Right lobe of liver (tissue), 6 donors: Measurements from ENCODE around the gene FKBP5. TPM values are rescaled to one million over a fixed set of nuclear protein-coding genes. Genes with fewer than 3 reads are reported as not detected.

Source experiments
- ATAC-seq, 4 donors: fragments of 200-7000 bp; cut with Tn5 transposase; one replicate each; pipeline ENCODE4 v1.9.1; 2020; ENCODE audit warnings: mild to moderate bottlenecking in 4 of 4, moderate library complexity in 4 of 4
- DNase-seq, 3 donors: peaks; one replicate each; pipeline ENCODE4 v3.0.0-alpha.2; 2020
- H3K27ac ChIP-seq, 3 donors: fragments of 200-600 bp; one replicate each; pipeline ENCODE4 v1.8.0; 2022
- H3K27me3 ChIP-seq, 2 donors: fragments of 200-600 bp; one replicate each; pipeline ENCODE4 v1.8.0; 2022
- H3K36me3 ChIP-seq, 4 donors: fragments of 200-600 bp; sonication (generic) in 1 of 4; one replicate each; pipeline versions ENCODE4 v1.5.1 to v1.8.0; 2017 to 2022; ENCODE audit warnings: control low read depth in 1 of 4
- H3K4me1 ChIP-seq, 4 donors: fragments of 200-600 bp; sonication (generic) in 1 of 4; one replicate each; pipeline versions ENCODE4 v1.5.1 to v1.8.0; 2017 to 2022; ENCODE audit warnings: control low read depth in 1 of 4
- H3K4me3 ChIP-seq, 3 donors: fragments of 200-600 bp; one replicate each; pipeline ENCODE4 v1.8.0; 2022
- H3K9me3 ChIP-seq, 4 donors: fragments of 200-600 bp; sonication (generic) in 1 of 4; one replicate each; pipeline versions ENCODE4 v1.5.1 to v1.8.0; 2017 to 2022; ENCODE audit warnings: control low read depth in 1 of 4
- POLR2A ChIP-seq: fragments of 450-650 bp; IDR thresholded peaks from one replicate; pipeline ENCODE4 v1.6.1; 2017; ENCODE audit warnings: antibody characterized with exemption, mild to moderate bottlenecking
- WGBS: methylation state at CpG from one replicate; pipeline ENCODE4 v1.1.6; 2018; ENCODE audit warnings: low coverage, low lambda C conversion rate; ENCODE audit not compliant: insufficient coverage; ENCODE audit errors: missing lambda C conversion rate; 5-methylcytosine and 5-hydroxymethylcytosine counted together
- intact Hi-C, 2 donors: fragments of 100-400 bp; cut with DNase I; formaldehyde crosslinking; loops; one replicate each; pipeline versions ENCODE4 v1.11.2 to v1.14.1; 2022
- total RNA-seq, 6 experiments: library from RNA; depleted of rRNA in 2 of 6; stranded (reverse); fragments of >200 nt in 2 of 6; fragmentation: NEBNext Ultra II Directional in 3 of 6; extraction: Animal tissue kit (Norgen Biotek cat#: 25700) in 3 of 6; gene quantifications; one replicate each; pipeline versions ENCODE4 v1.1.0 to v1.2.4, GENCODE V29; 2016 to 2023
- TF ChIP-seq, protein P1 (sequence below), 4 donors: fragments of 200-600 bp in 3 of 4; fragments of 450-650 bp in 1 of 4; IDR thresholded peaks; one replicate each; pipeline versions ENCODE4 v1.5.1 to v1.8.0; 2016 to 2022; ENCODE audit warnings: antibody characterized with exemption in 4 of 4, mild to moderate bottlenecking in 2 of 4
- donor health status: DM: no; HTN: yes; CAD: no.
- donor health status: DM: no; HTN: no; CAD: no.
- donor health status: DM: no; HTN: no; CAD: no.
- donor health status: DM: no; HTN: yes; CAD: no.
- donor health status: DM: no; HTN: yes; CAD: no.

FKBP5 gene
- total RNA-seq, 6 experiments from 2014 or later, result 36.1 to 387 (median 111) TPM

DNA sequence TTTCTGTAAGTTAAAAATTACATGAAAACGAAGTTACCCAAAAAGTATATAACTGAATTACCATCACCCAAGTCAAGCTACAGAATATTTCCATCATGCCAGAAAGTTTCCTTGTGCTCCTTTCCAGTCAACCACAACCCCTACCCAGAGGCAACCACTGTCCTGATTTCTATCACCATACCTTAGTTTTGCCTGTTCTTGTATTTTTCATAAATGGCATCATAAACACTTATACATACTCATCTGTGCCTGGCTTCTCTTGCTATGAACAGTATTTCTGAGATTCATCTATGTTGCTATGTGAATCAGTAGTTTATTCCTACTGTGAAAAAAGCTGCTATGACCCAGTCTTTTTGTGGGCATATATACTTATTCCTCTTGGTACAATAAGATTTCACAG, 7.4 kb downstream of the FKBP5 start:
- WGBS, result 81% methylated on average over 1 of the region's 1 CpG
- intact Hi-C loops, result no loop called here
- TF ChIP-seq, protein P1, sequence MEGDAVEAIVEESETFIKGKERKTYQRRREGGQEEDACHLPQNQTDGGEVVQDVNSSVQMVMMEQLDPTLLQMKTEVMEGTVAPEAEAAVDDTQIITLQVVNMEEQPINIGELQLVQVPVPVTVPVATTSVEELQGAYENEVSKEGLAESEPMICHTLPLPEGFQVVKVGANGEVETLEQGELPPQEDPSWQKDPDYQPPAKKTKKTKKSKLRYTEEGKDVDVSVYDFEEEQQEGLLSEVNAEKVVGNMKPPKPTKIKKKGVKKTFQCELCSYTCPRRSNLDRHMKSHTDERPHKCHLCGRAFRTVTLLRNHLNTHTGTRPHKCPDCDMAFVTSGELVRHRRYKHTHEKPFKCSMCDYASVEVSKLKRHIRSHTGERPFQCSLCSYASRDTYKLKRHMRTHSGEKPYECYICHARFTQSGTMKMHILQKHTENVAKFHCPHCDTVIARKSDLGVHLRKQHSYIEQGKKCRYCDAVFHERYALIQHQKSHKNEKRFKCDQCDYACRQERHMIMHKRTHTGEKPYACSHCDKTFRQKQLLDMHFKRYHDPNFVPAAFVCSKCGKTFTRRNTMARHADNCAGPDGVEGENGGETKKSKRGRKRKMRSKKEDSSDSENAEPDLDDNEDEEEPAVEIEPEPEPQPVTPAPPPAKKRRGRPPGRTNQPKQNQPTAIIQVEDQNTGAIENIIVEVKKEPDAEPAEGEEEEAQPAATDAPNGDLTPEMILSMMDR (IDR thresholded peaks at IDR 0.05), result no peak
- TF ChIP-seq POLR2A, result no peak
- ATAC-seq (no peak), DNase-seq (no peak)
- H3K4me1 ChIP-seq, result peaks cover 3 to 60% (median 18%) of the 10 kb centered on the region in 4 donors
- no peaks in the 10 kb centered on the region for H3K27me3 ChIP-seq
- no peak overlapping the region for H3K4me3 ChIP-seq
- H3K27ac ChIP-seq, result no peak overlapping the region
- H3K9me3 ChIP-seq, result no peaks in the 10 kb centered on the region
- peaks cover 0 to 51% (median 19%) of the 10 kb centered on the region in 4 donors for H3K36me3 ChIP-seq

DNA sequence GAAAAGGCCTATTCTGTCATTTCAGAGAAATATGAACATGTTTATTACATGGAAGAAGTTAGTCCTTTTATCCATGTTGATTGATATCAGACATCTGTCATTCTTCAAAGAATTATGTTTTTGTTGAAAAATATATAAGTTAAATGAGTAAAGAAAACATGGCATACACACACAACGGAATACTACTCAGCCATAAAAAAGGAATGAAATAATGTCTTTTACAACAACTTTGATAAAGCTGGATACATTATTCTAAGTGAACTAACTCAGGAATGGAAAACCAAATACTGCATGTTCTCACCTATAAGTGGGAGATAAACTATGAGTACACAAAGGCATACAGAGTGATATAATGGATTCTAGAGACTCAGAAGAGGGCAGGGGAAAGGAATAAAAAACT, 9.3 kb downstream of the FKBP5 start:
- DNase-seq (no peak), ATAC-seq (no peak)
- no peak for TF ChIP-seq POLR2A
- TF ChIP-seq, protein P1 (IDR thresholded peaks at IDR 0.05), result no peak
- H3K27ac ChIP-seq, result no peak overlapping the region
- intact Hi-C loops, result no loop called here
- no peaks in the 10 kb centered on the region for H3K27me3 ChIP-seq
- peaks cover 0 to 46% (median 19%) of the 10 kb centered on the region in 4 donors for H3K36me3 ChIP-seq
- no peak overlapping the region for H3K4me3 ChIP-seq
- H3K4me1 ChIP-seq, result peaks cover 3 to 43% (median 22%) of the 10 kb centered on the region in 4 donors
- WGBS, result 100% methylated on average over 1 of the region's 1 CpG
- no peaks in the 10 kb centered on the region for H3K9me3 ChIP-seq

DNA sequence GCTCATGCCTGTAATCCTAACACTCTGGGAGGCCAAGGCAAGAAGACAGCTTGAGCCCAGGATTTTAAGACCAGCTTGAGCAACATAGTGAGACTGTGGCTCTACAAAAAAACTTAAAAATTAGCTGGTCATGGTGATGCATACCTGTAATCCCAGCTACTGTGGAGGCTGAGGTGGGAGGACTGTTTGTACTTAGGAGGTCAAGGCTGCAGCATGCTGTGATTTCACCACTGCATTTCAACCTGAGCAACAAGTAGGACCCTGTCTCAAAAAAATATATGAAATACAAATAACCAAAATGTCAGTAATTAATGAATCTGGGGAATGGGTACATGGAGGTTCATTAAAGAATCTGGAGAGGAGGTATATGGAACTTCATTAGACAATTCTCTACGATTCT, 9.9 kb downstream of the FKBP5 start:
- intact Hi-C loops, result no loop called here
- peaks cover 3 to 41% (median 22%) of the 10 kb centered on the region in 4 donors for H3K4me1 ChIP-seq
- no peak overlapping the region for H3K27ac ChIP-seq
- DNase-seq (no peak), ATAC-seq (no peak)
- H3K36me3 ChIP-seq, result peaks cover 0 to 44% (median 15%) of the 10 kb centered on the region in 4 donors
- H3K27me3 ChIP-seq, result no peaks in the 10 kb centered on the region
- no peak for TF ChIP-seq POLR2A
- TF ChIP-seq, protein P1 (IDR thresholded peaks at IDR 0.05), result no peak
- H3K4me3 ChIP-seq, result no peak overlapping the region
- H3K9me3 ChIP-seq, result no peaks in the 10 kb centered on the region
- 81% methylated on average over 1 of the region's 1 CpG for WGBS

DNA sequence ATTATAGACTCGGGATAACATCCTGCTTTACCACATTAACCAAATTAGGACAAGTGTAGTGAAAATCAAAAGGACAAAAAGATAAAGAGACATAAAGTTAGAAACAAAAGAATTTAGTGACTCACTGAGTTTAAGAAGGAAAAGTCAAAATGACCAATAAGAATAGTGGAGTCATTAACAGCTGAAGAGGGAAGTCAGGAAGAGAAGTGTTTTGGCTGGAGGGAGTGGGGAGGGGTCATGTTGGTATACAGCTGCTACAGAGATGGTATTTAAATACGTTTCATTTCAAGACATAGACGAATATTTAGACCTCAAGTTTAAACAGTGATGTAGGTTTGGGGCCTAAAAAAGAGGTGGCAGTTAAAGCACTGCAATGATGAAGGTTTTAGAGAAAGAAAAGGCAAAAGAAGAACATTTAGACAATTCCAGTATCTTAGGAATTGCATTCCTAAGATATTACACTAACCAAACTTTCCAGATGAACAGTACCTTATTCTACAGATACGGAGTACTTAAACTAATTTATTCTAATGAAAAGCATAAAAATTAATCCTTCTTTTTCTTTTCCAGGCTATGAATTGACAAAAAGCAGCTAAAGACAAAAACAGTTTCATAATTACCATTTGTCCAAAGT, 10.6 kb downstream of the FKBP5 start:
- intact Hi-C loops, result no loop called here
- Histone ChIP-seq H3K9me3 (no peaks in the 10 kb centered on the region), H3K4me3 (no peak overlapping the region), H3K4me1 (peaks cover 3 to 42% (median 22%) of the 10 kb centered on the region in 4 donors), H3K27ac (no peak overlapping the region), H3K36me3 (peaks cover 0 to 44% (median 11%) of the 10 kb centered on the region in 4 donors), H3K27me3 (no peaks in the 10 kb centered on the region)
- WGBS, result 73% methylated on average over 4 of the region's 4 CpGs
- peak in 1 of 4 donors; percentile 31 for ATAC-seq
- TF ChIP-seq, protein P1 (IDR thresholded peaks at IDR 0.05), result no peak
- no peak for TF ChIP-seq POLR2A
- no peak for DNase-seq
